GM18517 (cell line): Measurements from ENCODE around the gene CYP1B1.

ENCODE experiments used
- ATAC-seq: cut with Tn5 transposase; IDR thresholded peaks from one replicate; pipeline ENCODE4 v1.9.1; 2021; ENCODE audit warnings: mild to moderate bottlenecking, moderate library complexity; ENCODE audit not compliant: unreplicated experiment

CYP1B1 gene

DNA sequence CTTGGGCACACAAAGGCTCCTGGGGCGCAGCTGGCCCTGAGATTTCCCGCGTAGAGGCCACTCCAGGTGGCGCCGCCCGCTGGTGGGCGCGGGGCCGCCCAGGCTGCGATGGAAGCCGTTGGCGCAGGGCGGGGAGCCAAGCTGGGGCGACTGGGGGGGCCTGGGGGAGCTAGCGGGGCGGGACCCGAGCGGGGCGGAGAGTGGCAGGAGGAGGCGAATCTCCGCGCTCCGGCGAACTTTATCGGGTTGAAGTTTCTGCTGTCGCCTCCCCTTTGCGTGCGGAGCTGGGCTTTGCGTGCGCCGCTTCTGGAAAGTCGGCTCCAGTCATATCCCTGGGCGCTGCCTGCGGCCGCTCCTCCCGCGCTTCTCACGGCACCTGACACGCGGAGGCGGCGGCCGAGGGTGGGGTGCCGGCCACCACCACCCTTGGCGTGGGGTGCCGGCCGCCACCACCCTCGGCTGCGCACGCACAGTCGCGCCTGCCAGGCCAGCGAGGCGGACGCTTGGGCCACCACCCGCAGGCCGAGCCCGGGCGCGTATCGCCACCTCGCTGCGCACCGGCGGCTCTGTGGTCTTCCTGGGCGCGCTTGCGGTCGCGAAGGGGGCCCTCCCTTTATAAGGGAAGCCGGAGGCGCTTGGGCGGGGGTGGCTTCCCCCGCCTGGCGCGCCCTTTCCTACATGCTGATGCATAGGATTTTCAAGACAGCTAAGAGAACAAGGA is 919 bp upstream of the CYP1B1 start:
- ATAC-seq, result no peak

DNA sequence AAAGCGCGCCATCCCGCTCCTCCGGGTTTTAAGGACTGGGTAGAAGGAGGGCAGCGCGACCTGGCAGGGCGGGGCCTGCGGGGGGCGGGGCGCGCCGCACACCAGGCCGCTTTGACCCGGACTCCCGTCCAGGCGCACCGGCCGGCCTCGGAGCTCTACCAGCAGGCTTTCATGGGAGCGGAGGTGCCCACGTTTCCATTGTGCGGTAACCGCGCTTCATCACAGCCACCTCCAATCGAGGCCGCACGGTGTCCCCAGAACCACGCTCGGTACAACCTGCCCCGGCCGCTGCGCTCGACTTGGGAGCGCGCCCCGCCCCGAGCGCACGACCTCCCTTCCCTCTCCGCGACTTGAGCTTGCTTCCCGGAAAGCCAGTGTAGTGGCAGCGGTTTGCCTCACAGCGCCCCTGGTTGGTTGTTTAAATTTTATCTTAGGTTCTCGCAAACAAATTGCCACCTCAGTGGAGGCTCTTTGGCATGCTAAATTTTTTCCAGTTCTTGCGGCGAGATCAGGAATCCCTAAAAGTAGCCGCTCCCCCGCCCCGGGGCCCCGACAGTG is 280 bp upstream of the CYP1B1 start:
- no peak for ATAC-seq

GRCh38 chr2:38074764-38075506 is 1.0 kb downstream of the CYP1B1 start:
- ATAC-seq, result no peak

DNA sequence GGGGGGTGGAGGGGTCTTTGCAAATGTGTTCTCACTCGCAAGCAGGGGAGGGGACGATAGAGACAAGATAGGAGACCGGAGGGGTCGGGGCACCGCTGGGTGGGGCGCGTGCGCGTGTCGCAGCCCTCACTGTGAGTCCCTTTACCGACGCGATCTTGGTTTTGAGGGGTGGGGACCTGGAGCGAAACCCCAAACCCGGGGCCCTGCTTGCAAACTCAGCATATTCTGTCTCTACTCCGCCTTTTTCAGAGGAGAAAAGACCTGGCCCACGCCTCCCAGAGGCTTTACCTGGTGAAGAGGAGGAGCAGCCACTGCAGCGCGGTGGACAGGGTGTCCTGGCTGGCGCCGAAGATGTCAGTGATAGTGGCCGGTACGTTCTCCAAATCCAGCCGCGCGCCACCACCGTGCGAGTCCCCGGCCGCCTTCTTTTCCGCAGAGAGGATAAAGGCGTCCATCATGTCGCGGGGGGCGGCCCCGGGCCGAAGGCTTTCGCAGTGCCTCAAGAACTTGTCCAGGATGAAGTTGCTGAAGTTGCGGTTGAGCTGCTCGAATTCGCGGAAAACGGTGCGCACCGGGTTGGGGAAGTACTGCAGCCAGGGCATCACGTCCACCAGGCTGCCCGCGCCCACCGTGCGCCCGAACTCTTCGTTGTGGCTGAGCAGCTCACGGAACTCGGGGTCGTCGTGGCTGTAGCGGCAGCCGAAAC is 1.7 kb downstream of the CYP1B1 start:
- ATAC-seq, result no peak

DNA sequence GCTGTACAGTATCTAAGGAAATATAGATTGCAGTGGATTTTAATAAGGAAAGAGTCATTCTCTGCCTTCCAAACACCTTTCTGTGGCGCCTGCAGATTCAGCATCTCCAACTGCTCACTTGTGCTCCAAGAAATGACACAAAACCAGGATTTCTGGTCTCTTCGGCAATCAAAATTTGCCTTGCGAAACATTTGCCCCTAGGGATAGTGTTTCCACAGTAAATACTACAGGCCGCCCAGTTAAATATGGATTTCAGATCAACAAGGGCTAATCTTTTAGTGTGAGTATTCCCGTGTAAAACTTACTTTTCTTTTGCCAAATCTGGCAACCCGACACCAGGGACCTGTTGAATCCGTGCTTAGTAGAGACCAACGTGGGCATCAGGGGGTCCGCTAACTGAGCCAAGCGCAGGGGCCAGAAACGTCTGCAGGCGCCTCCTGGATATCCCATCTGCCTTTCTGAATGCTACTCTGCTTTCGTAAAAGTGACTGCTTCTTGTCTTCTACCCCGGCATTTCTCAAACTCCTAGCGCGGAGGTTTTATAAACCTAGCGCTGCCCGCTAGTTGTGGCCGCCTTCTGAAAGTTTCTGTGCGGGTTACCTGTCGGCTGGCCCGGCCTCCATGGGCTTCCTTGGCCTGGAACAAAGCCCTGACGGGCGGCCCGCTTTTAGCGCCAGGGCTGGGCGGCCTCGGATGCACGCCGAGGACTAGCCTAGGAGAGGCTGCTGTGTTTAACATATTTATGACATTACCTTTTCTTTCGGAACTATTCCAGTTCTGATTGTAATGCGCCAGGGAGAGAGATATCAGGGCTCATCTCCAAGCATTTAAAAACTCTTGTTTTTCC is 2.5 kb downstream of the CYP1B1 start:
- ATAC-seq, result no peak

- no peak for ATAC-seq
Observed at GRCh38 chr2:38070438-38070837, 5.5 kb downstream of the CYP1B1 start.

- no peak for ATAC-seq
Observed at GRCh38 chr2:38068234-38068633, 7.7 kb downstream of the CYP1B1 start.

GRCh38 chr2:38066421-38067115 is 9.4 kb downstream of the CYP1B1 start:
- ATAC-seq, result no peak

- no peak for ATAC-seq
Observed at GRCh38 chr2:38065502-38066135, 10.3 kb downstream of the CYP1B1 start.

GRCh38 chr2:38064801-38065501 is 11.0 kb downstream of the CYP1B1 start:
- ATAC-seq, result no peak

- ATAC-seq, result no peak
Observed at GRCh38 chr2:38060236-38061018, 15.5 kb downstream of the CYP1B1 start.

- no peak for ATAC-seq
Observed at GRCh38 chr2:38057651-38058410, 18.1 kb downstream of the CYP1B1 start.

DNA sequence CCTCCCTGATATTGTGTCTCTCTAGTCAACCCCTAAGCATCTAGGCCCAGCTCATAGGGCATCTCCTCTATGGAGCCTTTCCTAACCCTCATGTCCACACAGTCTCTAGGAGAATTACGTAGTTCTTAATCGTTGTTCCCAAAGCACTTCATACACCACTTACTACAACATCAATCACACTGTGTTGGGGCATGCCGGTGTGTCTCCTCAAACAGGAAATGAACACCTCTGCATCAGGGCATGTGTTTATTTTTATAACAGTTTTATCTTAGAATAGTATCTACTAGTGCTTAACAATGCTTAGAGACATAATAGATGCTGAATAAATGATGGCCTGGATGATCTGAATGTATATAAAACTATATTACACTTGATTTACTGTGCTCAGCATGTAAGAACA is 19.7 kb downstream of the CYP1B1 start:
- no peak for ATAC-seq

DNA sequence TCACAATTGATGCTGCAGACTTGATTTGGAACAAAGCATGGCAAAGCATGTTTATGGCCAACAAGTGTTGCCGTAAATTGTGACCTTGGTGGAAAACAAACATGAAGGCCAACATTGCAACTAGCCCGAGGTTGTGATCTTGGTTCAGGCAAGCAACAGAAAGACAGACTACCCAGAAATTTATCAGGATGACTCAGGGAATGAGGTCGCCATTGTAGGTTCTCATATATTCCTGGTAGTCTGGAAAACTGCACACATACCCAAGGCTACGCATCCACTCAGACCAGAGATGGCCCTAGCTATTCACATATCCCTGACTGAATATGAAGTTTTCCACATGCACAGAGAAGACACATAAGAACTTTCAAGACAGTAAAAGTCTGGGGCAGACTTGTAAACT is 30.1 kb downstream of the CYP1B1 start:
- ATAC-seq, result no peak

- no peak for ATAC-seq
Observed at GRCh38 chr2:38039121-38039910, 36.6 kb downstream of the CYP1B1 start.

GRCh38 chr2:38038682-38039081 is 37.3 kb downstream of the CYP1B1 start:
- ATAC-seq, result no peak
